ENCODE results near the gene MORN4. TPM values are rescaled to one million over a fixed set of nuclear protein-coding genes. Genes with fewer than 3 reads are reported as not detected.
"Not testable (repeated sequence)": the region's sequence is repeated elsewhere in the genome, so short reads cannot be mapped to it uniquely, and the experiment has no call there.

Gene MORN4
- total RNA-seq, 1 donor from 2014 or later = 1.8 TPM

- DNase-seq (ENCODE audit: low read depth in 2 of 2) = peak in 1 of 2 donors; percentile 13
Observed at GRCh38 chr10:97597778-97598177, 35.5 kb downstream of the MORN4 start.

- peak; percentile 99 to 100 for DNase-seq (ENCODE audit: low read depth in 2 of 2)
Observed at GRCh38 chr10:97596101-97597082, 36.9 kb downstream of the MORN4 start.

- DNase-seq (ENCODE audit: low read depth in 2 of 2) = no peak
Observed at GRCh38 chr10:97593421-97593820, 39.9 kb downstream of the MORN4 start.

DNA sequence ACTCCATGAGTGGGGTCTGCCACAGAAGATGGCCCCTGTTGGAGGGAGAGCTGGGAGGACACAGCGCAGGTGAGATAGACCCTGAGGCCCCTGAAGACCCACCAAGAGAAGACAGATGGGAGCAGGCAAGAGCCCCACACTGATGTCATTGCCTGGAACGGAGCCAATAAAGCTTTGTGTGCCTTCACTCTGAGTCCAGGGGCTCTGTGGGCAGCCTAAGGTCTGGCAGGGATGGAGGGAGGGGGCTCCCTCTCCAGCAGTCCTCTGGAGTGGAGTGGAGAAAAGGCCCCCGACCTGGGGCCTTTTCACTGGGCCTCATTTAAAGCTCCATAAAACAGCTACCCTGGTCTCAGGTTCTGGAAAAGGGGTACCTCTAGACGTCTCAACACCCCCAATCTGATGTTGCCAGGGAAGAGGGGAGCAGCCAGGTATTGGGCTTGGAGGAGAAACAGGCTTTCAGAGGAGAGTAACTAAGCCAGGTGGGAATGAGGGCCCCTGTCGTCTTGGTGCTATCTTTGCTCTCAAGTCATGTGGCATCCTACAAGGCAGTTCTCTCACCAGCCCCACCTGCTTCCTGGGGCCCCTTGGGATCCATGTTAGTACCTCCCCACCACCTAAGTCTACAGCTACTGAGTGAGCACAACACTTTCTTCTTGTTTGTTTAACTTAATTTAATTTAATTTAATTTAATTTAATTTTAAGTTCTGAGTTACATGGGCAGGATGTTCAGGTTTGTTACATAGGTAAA lies 42.4 kb downstream of the MORN4 start:
- DNase-seq (ENCODE audit: low read depth in 2 of 2) = no peak

- no peak for DNase-seq (ENCODE audit: low read depth in 2 of 2)
Observed at GRCh38 chr10:97590082-97590747, 43.1 kb downstream of the MORN4 start.

DNA sequence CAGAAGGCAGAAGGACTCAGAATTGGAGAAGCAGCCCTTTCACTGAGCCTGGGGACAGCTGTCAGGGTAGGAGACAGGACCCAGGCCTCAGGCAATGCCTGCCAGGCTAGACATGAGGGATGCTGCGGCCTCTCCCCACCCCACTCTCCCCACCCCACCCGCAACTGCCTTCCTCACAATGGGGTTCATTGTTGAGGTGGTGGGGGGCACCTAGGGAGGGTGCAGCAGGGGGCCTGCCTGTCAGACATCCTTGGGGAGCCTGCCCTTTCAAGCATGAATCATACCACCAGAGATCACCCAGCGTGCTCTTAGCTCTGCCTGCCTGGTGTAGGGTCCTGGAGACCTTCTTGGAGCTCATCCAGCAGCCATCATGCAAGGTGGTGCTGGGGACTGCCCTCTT lies 43.8 kb downstream of the MORN4 start, which contains the start of gene C10orf62:
C10orf62 (plus strand) TSS at position 243 of the 400 bp plus-strand sequence. CDS start 177 bp downstream, outside the sequence.
- no peak for DNase-seq (ENCODE audit: low read depth in 2 of 2)

DNA sequence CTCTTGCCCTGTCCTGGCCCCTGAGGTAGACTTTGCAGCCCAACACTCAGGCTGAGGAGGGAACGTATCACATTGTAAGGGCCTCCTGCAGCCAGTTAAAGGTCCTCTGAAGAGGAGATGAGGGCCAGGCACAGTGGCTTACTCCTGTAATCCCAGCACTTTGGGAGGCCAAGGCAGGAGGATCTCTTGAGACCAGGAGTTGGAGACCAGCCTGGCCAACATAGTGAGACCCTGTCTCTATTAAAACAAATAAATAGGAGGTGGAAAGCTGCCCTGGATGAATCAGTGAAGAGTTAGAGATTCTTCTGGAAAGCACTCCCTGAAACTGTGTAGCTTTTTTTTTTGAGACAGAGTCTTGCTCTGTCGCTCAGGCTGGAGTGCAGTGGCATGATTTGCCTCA lies 46.1 kb downstream of the MORN4 start:
- DNase-seq (ENCODE audit: low read depth in 2 of 2) = no peak

- no peak for DNase-seq (ENCODE audit: low read depth in 2 of 2)
Observed at GRCh38 chr10:97585439-97585811, 47.9 kb downstream of the MORN4 start.

DNA sequence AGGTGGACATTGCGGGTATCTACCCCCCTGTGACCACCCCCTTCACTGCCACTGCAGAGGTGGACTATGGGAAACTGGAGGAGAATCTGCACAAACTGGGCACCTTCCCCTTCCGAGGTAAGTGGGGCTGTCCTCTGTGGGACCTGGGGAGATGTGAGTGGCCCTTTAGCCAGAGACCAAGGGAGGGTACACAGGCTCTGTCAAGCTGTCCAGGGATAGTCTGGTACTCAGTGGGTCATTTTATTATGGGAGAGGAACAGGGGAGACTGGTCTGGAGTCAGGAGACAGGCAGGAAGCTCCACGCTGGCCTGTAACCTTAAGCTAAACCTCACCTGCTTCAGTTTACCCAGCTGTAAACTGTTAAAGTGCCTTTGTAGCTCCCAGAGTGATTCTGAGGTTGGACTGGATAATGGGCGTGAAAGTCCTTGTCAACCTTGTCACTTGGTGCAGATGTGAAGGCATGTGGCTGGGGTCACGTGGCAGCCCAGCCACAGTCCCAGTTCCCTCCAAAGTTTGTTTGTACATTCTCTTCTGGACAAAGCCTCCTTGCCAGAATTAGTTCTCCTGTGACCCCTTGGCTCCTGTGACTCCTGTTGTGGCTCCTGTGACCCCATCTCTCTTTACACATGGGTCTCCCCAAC lies 48.4 kb downstream of the MORN4 start:
- no peak for DNase-seq (ENCODE audit: low read depth in 2 of 2)

- DNase-seq (ENCODE audit: low read depth in 2 of 2) = peak; percentile 55 to 73
Observed at GRCh38 chr10:97584060-97584797, 49.1 kb downstream of the MORN4 start, which contains the start of gene HOGA1. Gene HOGA1, plus strand, starts transcription at chr10:97584389. Its CDS starts 315 bp downstream, at chr10:97584704.

GRCh38 chr10:97583476-97583875 lies 49.8 kb downstream of the MORN4 start:
- DNase-seq (ENCODE audit: low read depth in 2 of 2) = no peak

- DNase-seq (ENCODE audit: low read depth in 2 of 2) = no peak
Observed at GRCh38 chr10:97582169-97582568, 51.1 kb downstream of the MORN4 start.

DNA sequence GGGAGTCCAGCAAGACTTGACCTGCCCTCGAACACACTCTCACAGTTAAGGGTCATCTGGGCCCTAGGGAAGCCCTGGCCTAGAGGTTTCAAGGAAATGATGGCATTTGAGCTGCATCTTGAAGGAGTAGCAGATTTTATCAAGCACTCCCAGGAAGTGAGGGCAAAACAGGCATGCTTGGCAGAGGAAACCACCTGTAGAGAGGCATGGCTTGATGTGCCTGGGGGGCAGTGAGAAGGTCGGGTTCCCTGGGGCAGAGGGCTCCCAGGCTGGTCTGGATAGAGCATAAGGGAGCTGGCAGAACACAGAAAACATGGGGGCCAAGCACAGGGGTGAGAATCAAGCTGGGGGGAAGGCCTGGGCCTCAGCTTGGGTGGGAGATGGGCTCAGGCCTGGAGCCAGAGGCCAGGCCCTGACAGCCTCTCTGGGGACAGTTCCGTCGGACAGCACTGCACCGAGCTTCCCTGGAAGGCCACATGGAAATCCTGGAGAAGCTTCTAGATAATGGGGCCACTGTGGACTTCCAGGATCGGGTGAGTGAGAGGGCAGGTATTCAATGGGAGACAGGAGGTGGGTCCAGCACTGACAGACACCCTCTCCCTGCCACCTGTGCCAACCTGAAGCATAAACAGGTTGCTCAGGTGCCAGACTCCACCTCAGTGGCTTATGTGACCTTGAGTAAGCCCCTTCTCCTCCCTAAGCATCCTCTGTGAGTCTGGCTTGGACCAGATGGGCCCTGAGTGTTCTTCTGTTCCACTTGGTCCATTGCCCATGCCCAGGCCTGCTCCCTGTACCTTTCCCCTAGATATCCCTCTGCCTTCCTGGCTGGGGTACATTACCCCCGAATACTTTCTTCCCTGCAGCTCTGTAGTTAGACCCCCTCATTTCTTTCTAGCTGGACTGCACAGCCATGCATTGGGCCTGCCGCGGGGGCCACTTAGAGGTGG lies 52.6 kb downstream of the MORN4 start:
- DNase-seq (ENCODE audit: low read depth in 2 of 2) = no peak

DNA sequence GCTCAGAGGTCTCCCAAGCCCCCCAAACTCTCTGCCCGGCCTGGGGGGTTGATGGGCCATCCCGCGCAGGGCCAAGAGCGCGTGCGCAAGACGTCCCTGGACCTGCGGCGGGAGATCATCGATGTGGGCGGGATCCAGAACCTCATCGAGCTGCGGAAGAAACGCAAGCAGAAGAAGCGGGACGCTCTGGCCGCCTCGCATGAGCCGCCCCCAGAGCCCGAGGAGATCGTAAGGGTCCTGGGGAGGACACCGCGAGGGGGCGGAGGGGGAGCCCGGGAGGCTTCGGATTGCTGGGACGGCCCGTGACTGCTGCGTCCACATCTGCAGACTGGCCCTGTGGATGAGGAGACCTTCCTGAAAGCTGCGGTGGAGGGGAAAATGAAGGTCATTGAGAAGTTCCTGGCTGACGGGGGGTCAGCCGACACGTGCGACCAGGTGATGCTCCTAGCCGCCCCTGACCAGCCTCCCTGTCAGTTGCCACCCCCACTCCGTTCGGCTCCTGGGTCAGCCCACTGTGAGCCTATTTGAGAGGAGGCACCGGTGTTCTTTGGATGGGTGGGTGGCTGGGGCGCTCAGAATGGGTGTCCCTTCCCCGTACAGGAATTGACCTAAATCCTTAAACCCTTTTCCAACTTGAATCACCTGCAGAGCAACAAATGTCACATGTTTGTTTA lies 55.0 kb downstream of the MORN4 start:
- no peak for DNase-seq (ENCODE audit: low read depth in 2 of 2)

DNA sequence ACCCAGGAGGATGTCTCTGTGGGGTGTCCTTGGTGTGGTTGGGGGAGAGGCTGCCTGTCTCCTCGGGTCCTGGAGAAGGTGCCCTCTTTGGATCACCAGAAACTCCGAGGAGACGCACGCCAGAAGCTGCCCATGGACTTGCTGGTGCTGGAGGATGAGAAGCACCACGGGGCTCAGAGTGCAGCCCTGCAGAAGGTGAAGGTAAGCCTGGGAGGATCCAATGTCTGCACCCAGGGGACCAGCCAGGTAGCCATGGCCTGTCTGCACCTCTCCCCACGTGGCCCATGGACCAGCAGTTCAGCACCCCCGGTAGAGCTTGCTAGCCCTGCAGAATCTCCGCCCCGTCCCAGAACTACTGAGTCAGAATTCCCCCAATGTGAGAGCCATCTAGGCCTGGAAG lies 55.6 kb downstream of the MORN4 start:
- DNase-seq (ENCODE audit: low read depth in 2 of 2) = no peak

DNA sequence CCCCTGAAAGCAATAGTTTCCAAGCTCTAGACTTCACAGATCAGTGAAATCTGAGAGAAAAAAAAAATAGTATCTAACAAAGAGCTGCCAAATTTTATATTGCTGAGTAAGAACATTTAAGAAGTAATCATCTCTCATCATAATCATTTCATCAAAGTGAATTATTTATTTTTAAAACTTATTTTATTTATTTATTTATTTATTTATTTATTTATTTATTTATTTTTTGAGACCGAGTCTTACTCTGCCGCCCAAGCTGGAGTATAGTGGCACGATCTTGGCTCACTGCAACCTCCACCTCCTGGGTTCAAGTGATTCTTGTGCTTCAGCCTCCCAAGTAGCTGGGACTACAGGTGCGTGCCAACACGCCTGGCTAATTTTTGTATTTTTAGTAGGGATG lies 56.8 kb downstream of the MORN4 start:
- DNase-seq (ENCODE audit: low read depth in 2 of 2) = not testable (repeated sequence)

GRCh38 chr10:97575127-97575668 lies 58.1 kb downstream of the MORN4 start:
- peak in 1 of 2 donors; percentile 13 for DNase-seq (ENCODE audit: low read depth in 2 of 2)

GRCh38 chr10:97574374-97575126 lies 58.8 kb downstream of the MORN4 start:
- DNase-seq (ENCODE audit: low read depth in 2 of 2) = peak; percentile 90 to 92

Data from dermis microvascular lymphatic vessel endothelial cell (primary cell).